GM21717 (cell line): ENCODE data around the gene FAM110D.

Experiments used
- ATAC-seq: cut with Tn5 transposase; IDR thresholded peaks from one replicate; pipeline ENCODE4 v1.9.1; 2021; ENCODE audit warnings: mild to moderate bottlenecking, moderate library complexity; ENCODE audit not compliant: unreplicated experiment

The FAM110D gene

GRCh38 chr1:26158908-26159742, at the start of gene FAM110D:
TSS of gene FAM110D (plus strand) at chr1:26159079. CDS start at chr1:26161292, 2,213 bp downstream.
- no peak for ATAC-seq

GRCh38 chr1:26109229-26110164, 49.4 kb upstream of the FAM110D start:
- no peak for ATAC-seq

GRCh38 chr1:26110731-26111529, 47.9 kb upstream of the FAM110D start:
- peak; percentile 43 for ATAC-seq

DNA sequence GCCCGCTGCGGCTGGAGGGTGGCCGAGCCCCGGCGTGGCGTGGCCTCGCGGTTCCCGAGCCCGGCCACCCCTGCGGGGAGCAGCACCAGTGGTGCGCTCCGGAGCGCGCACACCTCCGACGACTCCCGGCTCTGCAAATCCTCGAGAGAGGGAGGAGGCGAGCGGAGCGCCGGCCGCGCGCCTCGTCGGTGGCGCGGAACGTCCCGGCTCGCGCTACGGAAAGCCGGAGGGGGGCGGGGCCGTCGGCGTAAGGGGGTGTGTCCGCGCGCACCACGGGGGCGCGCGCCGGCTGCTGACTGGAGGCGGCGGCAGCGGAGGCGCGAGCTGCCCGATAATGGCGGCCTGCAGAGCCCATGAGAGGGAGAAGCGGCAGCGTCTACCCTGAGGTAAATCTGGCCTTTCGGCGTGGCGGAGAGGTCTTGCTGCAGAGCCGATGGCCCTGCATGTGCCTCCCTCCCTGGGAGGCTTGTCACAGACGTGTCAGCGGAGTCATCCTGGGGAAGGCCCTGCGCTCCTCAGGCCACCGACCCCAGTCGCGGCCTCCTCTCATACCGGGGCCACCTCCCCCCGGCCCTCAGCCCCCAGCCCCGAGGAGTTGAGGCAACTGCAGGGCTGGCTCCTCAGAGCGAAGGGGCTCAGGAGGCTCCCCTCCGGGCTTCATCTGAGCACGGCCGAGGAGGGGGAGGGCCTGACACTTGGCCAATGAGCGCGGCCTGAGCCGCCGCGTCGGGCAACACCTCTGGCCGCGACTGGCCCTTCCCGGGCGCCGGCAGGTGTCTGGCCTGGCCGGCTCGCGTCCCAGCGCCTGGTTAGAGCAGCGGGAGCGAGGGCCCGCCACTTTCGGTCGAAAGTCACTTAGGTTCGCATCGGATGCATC, 47.1 kb upstream of the FAM110D start, which contains the start of gene PDIK1L:
PDIK1L (plus strand) TSS at position 295 of the 877 bp plus-strand sequence. CDS start 2,485 bp downstream, outside the sequence.
- ATAC-seq: peak; percentile 62

DNA sequence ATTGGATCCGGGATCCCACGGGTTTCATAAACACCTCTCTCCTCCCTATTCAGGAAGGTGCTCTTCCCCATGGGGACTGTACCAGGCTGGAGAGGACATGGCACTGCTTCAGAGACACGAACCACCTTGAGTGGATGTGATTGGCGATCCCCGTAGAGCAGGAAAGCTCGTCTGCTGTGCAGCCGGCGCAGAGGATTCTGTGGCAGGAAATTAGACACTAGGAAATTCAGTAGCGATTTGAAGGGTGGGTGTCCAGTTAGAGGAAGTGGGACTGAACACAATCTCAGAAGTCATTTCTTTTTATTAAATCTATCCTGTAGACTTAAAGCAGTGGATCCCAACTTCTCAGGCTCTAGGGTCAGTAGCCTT, 46.5 kb upstream of the FAM110D start:
- peak; percentile 4 for ATAC-seq

DNA sequence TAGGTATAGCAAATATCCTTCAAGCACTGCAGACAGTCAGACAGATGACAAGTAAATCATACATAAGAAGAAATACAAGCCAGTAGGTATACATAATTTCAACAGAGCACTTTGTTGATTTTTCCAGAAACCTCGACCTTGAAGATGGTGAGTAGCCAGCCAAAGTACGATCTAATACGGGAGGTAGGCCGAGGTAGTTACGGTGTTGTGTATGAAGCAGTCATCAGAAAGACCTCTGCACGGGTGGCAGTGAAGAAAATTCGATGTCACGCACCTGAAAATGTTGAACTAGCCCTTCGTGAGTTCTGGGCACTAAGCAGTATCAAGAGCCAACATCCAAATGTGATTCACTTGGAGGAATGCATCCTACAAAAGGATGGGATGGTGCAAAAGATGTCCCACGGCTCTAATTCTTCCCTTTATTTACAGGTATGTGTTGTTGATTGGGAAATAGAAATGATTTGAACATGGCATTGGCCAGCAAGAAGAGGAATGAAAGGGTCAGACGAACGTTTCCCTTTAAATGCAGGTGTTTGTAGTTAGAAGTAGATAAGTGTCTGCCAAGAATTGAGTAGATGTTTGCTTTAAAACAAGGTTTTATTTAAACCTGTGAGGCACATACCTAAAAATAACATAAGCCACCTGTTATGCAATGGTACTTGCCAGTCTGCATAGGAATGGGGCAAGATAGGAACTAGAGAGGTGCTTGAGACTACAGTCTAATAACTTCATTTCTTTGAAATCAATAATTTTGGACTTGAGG, 44.5 kb upstream of the FAM110D start:
- no peak for ATAC-seq

DNA sequence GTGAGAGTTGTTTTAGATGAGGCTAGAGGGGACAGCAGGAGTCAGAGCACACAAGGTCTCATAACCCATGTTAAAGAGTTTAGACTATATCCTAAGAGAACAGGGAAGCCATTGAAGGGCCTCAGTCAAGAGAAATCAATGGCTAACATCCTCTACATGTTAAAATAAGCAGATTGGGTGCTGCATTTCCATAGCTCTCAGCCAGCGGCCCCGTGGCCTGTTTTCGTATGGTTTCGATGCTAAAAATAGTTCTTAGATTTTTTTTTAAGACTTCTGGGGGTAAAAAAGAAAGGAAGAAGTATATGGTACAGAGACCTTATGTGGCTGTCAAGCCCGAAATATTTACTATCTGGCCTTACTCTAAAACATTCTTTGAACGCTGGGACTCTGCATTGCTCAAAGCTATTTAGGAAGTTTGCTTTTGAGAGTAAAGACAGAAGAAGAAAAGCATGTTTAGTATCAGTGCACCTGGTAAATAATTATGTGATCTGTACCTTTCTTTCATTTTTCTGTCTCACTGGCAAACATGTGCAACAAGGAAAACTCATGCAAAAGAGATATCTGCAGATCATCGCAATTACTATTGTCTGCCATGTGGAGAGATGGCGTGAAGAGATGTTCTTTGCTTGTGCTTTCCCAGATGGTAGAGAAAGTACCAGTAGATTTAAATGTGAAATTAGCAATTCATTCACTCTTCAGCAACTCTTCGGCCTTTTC, 38.8 kb upstream of the FAM110D start:
- ATAC-seq: no peak

DNA sequence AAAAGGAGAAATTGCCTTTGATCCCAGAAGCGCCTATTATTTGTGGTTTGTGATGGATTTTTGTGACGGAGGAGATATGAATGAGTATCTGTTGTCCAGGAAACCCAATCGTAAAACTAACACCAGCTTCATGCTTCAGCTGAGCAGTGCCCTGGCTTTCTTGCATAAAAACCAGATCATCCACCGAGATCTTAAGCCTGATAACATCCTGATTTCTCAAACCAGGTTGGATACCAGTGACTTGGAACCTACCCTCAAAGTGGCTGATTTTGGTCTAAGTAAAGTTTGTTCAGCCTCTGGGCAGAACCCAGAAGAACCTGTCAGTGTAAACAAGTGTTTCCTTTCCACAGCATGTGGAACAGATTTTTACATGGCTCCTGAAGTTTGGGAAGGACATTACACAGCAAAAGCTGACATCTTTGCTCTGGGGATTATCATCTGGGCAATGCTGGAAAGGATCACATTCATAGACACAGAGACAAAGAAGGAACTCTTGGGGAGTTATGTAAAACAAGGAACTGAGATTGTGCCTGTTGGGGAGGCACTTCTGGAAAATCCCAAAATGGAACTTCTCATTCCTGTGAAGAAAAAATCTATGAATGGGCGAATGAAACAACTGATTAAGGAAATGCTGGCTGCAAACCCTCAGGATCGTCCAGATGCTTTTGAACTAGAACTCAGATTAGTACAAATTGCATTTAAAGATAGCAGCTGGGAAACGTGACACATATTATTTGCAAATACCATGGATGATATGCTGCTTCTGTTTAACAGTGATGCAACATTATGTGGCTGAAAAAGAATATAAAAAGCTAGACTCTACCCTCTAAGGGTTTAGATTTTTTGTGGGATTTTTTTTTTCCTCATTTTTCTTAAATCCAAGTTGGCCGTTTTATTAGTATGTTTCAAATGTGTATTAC, 36.8 kb upstream of the FAM110D start:
- ATAC-seq: no peak

DNA sequence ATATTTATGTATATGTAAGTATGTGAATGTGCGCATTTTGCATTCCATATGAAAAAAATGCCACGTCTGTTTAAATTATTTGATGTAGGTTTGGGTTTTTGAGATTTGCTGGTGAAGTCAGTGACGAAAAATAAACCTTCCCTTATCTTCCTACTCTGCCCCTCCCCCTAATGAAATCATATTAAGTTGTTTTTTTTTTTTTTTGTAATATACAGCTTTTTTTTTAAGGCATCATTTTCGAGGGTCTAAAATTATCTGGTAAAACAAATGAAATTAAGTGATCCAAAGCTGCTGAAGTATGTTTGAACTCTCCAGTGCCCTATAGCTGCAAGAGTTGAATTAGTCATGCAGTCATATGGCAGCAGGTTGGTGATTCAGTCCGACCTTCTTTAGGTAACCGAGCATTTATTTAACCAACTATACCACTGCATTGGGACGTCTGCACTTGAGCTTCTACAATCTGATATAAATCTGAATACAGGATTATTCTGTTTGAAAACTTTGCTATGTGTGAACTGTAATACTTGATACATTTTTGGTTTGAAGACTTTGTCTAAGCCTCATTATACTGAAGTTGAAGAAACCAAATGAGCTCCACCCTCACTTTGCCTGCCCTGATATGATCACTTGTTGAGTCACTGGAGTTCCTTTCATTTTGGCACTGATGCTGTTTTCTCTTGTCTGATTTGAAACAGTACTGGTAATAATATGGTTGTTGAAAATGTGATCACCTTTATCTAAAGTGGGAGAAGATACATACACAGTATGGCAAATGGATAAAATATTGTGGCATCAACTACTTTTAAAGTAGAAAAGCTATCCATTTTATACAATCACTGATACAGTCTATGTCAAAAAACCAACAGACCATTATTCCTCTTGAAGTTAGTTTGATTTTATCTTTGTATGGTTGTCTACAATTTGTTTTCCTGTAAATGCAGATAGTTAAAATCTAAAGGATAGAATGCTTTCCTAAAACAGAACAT, 35.6 kb upstream of the FAM110D start:
- ATAC-seq: no peak

DNA sequence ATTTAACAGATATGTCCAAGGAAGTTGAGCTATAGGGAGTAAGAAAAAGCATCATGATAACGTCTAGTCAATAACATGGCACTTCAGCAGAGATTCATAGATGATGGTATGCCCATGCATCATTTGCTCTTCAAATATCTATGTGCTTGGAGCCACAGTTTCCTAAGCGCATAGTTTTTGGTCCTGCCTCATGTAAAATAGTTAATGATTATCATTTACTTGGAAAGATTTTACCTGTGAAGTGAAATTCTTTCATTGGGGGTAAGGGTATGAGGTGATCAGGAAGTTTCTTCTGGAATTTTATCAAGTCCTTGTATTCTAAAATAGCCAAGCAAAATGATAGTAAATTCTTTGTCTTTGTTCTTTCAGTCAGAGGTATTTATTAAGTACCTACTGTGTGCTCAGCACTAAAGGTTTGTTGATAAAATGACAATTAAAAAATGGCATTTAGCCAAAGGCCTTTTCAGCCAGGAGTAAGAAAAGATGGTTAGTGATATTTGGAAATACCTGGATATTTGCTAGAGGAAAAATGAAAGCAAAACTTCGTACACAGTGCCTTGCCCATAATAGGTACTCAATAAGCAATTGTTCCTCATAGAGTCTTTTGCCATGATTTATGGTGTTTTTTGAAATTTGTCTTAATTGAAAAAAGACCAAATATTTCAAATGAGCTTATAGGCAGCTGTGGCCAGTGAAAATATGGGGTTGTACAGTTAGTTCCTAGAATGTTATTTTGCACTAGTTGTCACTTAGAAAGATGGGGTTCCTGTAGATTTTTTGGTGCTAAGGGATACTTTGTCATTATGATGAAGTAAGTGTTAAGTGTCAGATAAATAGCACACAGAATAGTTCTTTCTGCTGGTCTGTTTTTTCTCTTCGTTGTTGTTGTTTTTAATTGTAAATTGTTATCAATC, 34.2 kb upstream of the FAM110D start:
- no peak for ATAC-seq

DNA sequence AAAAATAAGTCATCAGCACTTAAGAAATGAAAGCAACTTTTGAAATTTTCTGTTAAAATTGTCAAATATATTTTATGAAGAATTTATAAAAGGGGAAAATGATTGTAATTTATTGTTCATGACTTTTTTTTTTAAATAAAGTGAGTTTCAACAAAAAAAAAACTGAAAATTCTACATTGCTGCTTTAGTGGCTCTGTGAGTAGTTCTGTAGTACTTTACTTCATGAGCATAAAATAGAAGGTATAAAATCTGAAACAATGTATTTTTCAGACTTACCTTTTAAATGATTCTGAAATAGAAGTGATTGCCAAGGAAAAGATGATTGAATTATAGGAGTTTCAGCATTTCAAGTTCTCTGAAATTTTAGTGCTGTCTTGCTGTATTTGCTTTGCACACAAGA, 33.5 kb upstream of the FAM110D start:
- ATAC-seq: no peak

DNA sequence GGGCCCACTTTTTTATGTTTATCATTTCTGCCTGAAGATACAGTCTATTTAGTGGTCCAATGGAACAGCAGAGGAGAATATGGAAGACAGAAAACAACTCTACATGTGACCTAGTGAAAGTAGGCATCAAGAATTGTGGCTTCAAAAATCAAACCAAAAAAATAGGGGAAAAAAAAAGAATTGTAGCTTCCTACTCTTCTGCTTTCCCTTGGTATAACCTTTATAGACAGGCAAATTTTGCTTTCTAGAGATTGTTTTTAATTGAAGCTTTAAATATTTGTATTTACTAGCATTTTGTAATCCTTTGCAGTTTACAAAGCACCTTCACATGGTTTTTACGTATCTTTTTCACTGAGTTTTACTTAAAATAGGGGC, 32.9 kb upstream of the FAM110D start:
- ATAC-seq: no peak

GRCh38 chr1:26126321-26127084, 32.4 kb upstream of the FAM110D start:
- peak; percentile 64 for ATAC-seq
